Activated naive CD4-positive, alpha-beta T cell treated with anti-CD3 and anti-CD28 coated beads for 36 hours (primary cell): Measurements from ENCODE around the gene RIC8B. TPM values are rescaled to one million over a fixed set of nuclear protein-coding genes. Genes with fewer than 3 reads are reported as not detected.

Experiments used
- CTCF ChIA-PET: fragments of 350-600 bp; sonication (Branson Sonifier 250); formaldehyde crosslinking; loops from one replicate; lab custom pipeline; 2021; ENCODE audit warnings: antibody characterized with exemption; lab: Charles Lee
- DNase-seq: peaks from one replicate; pipeline ENCODE4 v3.0.0-alpha.2; 2020
- H3K27ac Mint-ChIP-seq: one replicate; pipeline ENCODE4 v1.8.0; 2021; ENCODE audit warnings: mild to moderate bottlenecking, mixed read lengths
- H3K27me3 Mint-ChIP-seq: one replicate; pipeline ENCODE4 v1.8.0; 2021; ENCODE audit warnings: low read depth, mixed read lengths
- H3K36me3 Mint-ChIP-seq: one replicate; pipeline ENCODE4 v1.8.0; 2021; ENCODE audit warnings: low read depth, mixed read lengths
- H3K4me1 Mint-ChIP-seq: one replicate; pipeline ENCODE4 v1.8.0; 2021; ENCODE audit warnings: low read depth, mixed read lengths
- H3K4me3 Mint-ChIP-seq: one replicate; pipeline ENCODE4 v1.8.0; 2021; ENCODE audit warnings: mild to moderate bottlenecking, moderate library complexity, mixed read lengths
- H3K9me3 Mint-ChIP-seq: one replicate; pipeline ENCODE4 v1.8.0; 2021; ENCODE audit warnings: mixed read lengths
- intact Hi-C: fragments of 100-400 bp; cut with micrococcal nuclease; formaldehyde crosslinking; loops from one replicate; pipeline ENCODE4 v1.15.1; 2023
- total RNA-seq, 2 experiments: library from RNA; stranded (reverse); gene quantifications; one replicate each; pipeline ENCODE4 v1.2.3, GENCODE V29; 2021

RIC8B gene
- total RNA-seq, 2 experiments from 2014 or later: 7.3 to 8.1 TPM

DNA sequence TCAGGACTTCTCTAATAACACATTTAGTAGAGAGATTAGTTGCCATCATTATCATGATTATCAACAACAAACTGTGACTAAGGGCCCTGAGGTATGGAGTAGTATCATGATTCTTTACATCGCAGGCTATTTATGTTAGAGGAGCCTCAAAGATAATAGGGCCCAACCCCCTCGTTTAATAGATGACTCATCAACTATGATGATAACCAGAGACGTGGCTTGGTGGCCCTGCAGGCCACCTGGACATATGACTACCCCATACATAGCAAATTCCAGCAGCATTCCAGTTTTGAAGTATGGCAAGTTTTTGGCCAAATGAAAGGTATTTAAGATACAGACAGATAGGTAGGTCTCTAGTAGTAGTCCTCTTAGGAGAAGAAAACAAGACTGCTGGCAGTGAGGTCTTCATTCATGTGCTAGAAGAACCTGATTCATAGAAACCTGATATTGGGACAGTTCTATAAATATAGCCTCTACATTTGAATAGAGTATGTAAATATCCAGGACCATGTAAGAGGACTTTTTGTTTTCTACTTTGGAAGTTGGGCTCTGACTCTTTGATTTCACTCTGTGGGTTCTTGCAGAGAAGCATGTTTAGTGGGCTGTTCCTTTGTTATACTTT lies 5.6 kb downstream of the RIC8B start:
- H3K9me3 Mint-ChIP-seq: no peaks in the 10 kb centered on the region
- CTCF ChIA-PET: no interaction called here
- H3K27me3 Mint-ChIP-seq: no peaks in the 10 kb centered on the region
- peaks cover 15% of the 10 kb centered on the region for H3K36me3 Mint-ChIP-seq
- H3K27ac Mint-ChIP-seq: no peak overlapping the region
- H3K4me3 Mint-ChIP-seq: no peak overlapping the region
- intact Hi-C loops: no loop called here
- peaks cover 21% of the 10 kb centered on the region for H3K4me1 Mint-ChIP-seq
- no peak for DNase-seq

DNA sequence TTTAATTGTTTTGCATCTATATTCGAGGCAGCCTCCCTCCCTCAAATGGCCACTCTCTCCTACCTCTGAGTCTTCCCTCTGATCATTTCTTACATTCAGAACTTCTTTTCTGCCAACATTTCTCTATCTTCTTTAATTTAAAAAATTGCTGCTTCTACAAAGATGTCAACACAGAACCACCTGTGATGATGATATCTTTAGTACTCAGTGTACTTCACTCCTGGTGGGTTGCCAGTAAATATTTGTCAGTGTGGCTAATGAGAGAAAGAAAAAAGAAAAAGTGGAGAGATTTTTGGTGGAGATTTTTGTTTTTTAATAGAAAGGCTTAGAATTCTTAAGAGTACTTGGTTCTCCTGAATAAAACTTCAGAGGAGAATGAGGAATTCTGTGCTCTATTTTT lies 8.1 kb downstream of the RIC8B start:
- H3K27ac Mint-ChIP-seq: no peak overlapping the region
- intact Hi-C loops: no loop called here
- CTCF ChIA-PET: no interaction called here
- H3K27me3 Mint-ChIP-seq: no peaks in the 10 kb centered on the region
- no peak for DNase-seq
- H3K4me1 Mint-ChIP-seq: peaks cover 6% of the 10 kb centered on the region
- no peak overlapping the region for H3K4me3 Mint-ChIP-seq
- H3K36me3 Mint-ChIP-seq: peaks cover 20% of the 10 kb centered on the region
- no peaks in the 10 kb centered on the region for H3K9me3 Mint-ChIP-seq

DNA sequence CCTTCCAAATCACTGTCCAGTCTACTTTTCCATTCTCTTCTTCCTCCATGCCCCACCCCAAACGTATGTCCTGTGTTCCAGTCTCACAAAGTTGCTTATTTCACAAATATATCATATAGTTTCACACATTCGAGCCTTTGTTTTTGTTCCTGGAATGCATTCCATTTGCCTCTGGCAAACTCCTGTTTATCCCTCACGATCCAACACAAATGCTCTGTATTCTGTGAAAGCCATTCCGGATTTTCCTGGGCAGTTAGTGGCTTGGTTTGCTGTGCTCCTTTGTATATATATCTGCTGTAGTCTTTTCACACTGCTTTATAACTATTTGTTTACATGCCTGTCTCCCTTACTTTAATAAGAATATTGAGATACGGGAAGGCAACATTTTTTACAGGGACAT lies 9.0 kb downstream of the RIC8B start:
- no peak for DNase-seq
- CTCF ChIA-PET: no interaction called here
- H3K27ac Mint-ChIP-seq: no peak overlapping the region
- peaks cover 2% of the 10 kb centered on the region for H3K4me1 Mint-ChIP-seq
- intact Hi-C loops: no loop called here
- peaks cover 20% of the 10 kb centered on the region for H3K36me3 Mint-ChIP-seq
- no peak overlapping the region for H3K4me3 Mint-ChIP-seq
- no peaks in the 10 kb centered on the region for H3K9me3 Mint-ChIP-seq
- no peaks in the 10 kb centered on the region for H3K27me3 Mint-ChIP-seq

DNA sequence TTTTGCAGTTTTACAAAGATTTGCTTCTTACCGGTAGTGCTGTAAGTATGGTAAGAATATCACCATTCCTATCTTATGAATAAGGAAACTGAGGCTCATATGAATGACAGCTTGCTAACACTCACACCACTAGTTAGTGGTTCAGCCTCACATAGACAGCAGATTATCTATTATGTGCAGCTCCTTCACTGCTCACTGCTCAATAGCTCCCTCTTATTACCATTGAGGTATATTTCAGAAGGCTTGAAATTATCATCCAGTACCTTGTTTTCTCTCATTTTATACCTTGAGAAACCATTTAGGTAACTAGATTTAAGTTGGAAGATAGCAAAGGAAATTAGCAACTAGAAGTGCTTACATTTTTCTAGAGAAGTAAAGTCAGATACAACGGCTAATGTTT lies 15.5 kb downstream of the RIC8B start:
- Mint-ChIP-seq H3K27ac (no peak overlapping the region), H3K4me1 (peaks cover 3% of the 10 kb centered on the region), H3K27me3 (no peaks in the 10 kb centered on the region), H3K9me3 (no peaks in the 10 kb centered on the region), H3K4me3 (no peak overlapping the region), H3K36me3 (peaks cover 33% of the 10 kb centered on the region)
- intact Hi-C loops: no loop called here
- CTCF ChIA-PET: interaction anchor here (0.6 kb wide), 1 partner anchor 55 kb away, joined by 4 read pairs; no protein-coding TSS in a partner anchor
- DNase-seq: no peak

DNA sequence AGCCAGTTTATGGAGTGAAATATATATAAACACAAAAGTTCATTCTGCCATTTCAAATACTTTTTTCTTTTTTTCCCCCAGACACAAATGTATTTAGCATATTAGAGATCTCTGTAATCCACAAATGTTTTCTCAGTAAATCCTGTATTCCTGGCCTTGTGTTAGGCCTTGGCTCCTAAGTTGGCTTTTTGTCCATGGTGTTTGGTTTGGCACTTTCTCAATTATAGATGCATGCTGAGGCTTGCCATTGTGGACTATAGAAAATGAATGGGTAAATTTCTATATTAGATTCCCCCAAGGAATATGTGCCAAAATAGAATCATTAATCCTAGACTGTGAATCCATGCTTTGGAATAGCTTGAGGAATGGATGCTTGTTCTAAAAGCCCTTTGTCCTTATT lies 17.0 kb downstream of the RIC8B start:
- CTCF ChIA-PET: interaction anchor here (0.6 kb wide), 1 partner anchor 654 kb away, joined by 3 read pairs; no protein-coding TSS in a partner anchor
- DNase-seq: no peak
- Mint-ChIP-seq H3K4me3 (no peak overlapping the region), H3K36me3 (peaks cover 27% of the 10 kb centered on the region), H3K9me3 (no peaks in the 10 kb centered on the region), H3K27me3 (no peaks in the 10 kb centered on the region), H3K4me1 (peaks cover 3% of the 10 kb centered on the region), H3K27ac (no peak overlapping the region)
- intact Hi-C loops: no loop called here

DNA sequence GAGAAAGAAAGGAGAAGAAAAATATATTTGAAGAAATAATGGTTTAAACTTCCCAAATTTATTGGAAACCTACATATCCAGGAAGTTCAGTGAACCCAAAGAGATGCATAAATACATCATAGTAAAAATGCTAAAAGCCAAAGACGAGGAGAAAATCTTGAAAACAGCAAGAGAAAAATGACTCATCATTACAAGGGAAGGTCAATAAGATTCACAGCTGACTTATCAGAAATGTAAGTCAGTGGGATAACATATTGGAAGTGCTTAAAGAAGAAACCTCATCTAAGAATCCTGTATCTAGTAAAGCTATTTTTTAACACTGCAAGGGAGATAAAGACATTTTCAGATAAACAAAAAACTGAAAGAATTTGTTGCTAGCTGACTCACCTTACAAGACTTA lies 19.9 kb downstream of the RIC8B start:
- CTCF ChIA-PET: no interaction called here

DNA sequence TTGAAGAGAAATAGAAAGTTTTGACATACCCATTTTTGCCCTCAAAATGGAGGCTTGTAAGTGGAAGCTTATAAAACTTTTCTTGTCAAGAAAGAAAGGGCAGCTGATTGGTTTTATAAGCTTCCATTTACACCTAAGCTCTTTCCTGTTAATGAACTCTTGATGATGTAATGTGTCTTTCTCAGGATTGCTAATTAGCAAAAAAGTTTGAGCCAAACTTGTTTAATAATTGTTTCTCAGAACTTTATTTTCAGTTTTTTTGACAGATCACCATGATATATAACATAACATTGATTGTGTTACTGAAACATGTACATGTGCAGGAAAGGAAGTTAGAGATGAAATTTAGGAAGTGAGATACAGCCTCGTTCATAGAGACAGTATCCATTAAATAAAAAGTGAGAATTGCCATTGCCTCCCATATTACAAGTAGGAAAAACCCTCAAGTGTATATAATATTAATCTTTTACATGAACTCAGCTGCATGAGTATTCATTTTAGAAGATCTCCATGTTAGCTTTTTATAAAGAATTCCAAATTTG lies 26.8 kb downstream of the RIC8B start:
- Mint-ChIP-seq H3K27me3 (no peaks in the 10 kb centered on the region), H3K27ac (no peak overlapping the region), H3K36me3 (peaks cover 12% of the 10 kb centered on the region), H3K4me3 (no peak overlapping the region), H3K4me1 (peaks cover 12% of the 10 kb centered on the region), H3K9me3 (no peaks in the 10 kb centered on the region)
- intact Hi-C loops: no loop called here
- CTCF ChIA-PET: interaction anchor here (0.6 kb wide), 1 partner anchor 92 kb away, joined by 3 read pairs; no protein-coding TSS in a partner anchor
- no peak for DNase-seq

More for the DNA sequence above, 19.9 kb downstream of the RIC8B start:
- DNase-seq: no peak
- H3K9me3 Mint-ChIP-seq: no peaks in the 10 kb centered on the region
- H3K4me3 Mint-ChIP-seq: no peak overlapping the region
- no peaks in the 10 kb centered on the region for H3K27me3 Mint-ChIP-seq
- intact Hi-C loops: no loop called here
- H3K4me1 Mint-ChIP-seq: peaks cover 3% of the 10 kb centered on the region
- H3K27ac Mint-ChIP-seq: no peak overlapping the region
- peaks cover 20% of the 10 kb centered on the region for H3K36me3 Mint-ChIP-seq

DNA sequence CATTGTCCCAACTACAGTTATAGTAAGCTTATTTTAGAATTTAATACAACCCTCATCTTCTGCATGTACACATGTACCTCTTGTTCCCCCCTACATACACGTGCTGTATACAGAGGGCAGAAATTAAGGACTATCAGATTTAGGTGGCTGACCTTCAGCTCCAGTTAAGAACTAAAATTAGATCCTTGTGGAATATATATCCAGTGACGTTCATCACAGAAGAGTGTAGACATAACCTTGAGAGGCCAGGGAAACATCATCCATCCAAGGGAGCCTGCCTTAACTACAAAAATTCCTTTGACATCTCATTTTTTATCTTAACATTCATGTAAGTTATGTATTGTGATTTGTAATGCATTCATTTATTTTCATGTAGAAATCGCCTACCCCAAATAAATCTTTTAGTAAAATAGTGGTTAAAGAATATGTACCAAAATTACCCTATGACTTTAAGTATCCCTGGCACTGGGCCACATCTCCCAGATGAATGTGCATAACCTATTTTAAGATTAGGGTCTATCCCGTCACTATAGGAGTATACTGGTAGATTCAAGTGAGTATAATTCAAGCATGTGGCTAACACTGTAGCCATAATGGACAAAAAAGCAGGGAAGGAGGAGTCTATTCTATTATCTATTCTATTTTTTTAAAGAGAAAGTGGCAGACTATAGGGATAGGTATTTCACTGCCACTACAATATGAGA lies 27.5 kb downstream of the RIC8B start:
- no peaks in the 10 kb centered on the region for H3K27me3 Mint-ChIP-seq
- CTCF ChIA-PET: no interaction called here
- H3K4me3 Mint-ChIP-seq: no peak overlapping the region
- intact Hi-C loops: no loop called here
- no peak overlapping the region for H3K27ac Mint-ChIP-seq
- no peak for DNase-seq
- H3K36me3 Mint-ChIP-seq: peaks cover 16% of the 10 kb centered on the region
- H3K4me1 Mint-ChIP-seq: peaks cover 12% of the 10 kb centered on the region
- H3K9me3 Mint-ChIP-seq: no peaks in the 10 kb centered on the region

DNA sequence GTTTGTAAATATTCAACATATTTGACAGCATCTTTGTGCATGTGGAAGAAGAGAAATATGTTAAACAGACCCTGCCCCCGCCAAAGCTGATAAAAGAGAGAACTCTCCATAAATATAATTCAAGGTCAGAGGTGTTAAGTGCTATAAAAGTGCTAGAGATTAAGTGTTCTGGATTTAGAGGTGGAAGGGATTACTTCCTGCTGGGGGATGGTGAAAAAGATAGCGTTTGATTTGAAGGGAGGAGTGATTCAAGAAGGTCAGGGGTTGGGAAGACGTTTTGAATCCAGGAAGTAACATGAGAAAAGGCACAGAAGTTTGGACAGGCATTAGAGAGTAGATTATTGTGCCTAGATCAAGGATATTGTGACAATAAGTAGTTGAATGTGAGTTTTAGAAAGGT lies 30.2 kb downstream of the RIC8B start:
- CTCF ChIA-PET: no interaction called here
- Mint-ChIP-seq H3K36me3 (peaks cover 16% of the 10 kb centered on the region), H3K27ac (no peak overlapping the region), H3K9me3 (no peaks in the 10 kb centered on the region), H3K4me3 (no peak overlapping the region), H3K4me1 (peaks cover 8% of the 10 kb centered on the region), H3K27me3 (no peaks in the 10 kb centered on the region)
- no peak for DNase-seq
- intact Hi-C loops: no loop called here

DNA sequence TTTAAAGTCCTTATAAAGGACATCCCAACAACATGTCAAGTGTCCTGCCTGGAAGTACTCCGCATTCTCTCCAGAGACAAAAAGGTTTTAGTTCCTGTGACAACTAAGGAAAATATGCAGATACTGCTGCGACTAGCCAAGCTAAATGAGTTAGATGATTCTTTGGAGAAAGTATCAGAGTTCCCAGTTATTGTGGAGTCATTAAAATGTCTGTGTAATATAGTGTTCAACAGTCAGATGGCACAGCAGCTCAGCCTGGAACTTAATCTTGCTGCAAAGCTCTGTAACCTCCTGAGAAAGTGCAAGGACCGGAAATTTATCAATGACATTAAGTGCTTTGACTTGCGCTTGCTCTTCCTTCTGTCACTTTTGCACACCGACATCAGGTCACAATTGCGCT lies 40.2 kb downstream of the RIC8B start:
- no peaks in the 10 kb centered on the region for H3K27me3 Mint-ChIP-seq
- no peak overlapping the region for H3K4me3 Mint-ChIP-seq
- intact Hi-C loops: no loop called here
- H3K9me3 Mint-ChIP-seq: no peaks in the 10 kb centered on the region
- CTCF ChIA-PET: interaction anchor here (1.7 kb wide), 1 partner anchor 15 kb away, joined by 4 read pairs; no protein-coding TSS in a partner anchor
- DNase-seq: no peak
- H3K27ac Mint-ChIP-seq: no peak overlapping the region
- H3K36me3 Mint-ChIP-seq: peaks cover 13% of the 10 kb centered on the region
- no peaks in the 10 kb centered on the region for H3K4me1 Mint-ChIP-seq

DNA sequence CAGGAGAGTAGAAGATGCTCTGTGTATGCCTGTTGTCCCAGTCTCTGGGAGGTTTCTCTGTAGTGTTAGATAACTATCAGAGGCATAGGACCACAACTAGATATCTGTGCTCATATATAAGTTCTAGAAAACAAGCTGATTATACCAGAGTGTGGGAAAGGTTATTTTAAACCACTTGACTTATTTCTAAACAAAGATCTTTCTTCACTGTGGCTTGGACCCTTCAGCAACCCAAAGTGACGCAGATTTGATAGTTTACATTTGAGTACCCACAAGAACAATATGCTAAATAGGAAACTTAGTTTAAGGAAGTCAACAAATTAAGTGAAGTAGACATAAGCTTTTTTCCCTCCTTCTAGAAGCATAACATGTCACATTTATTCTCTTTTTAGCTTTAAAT lies 41.3 kb downstream of the RIC8B start:
- no peak for DNase-seq
- CTCF ChIA-PET: interaction anchor here (0.5 kb wide), 1 partner anchor 91 kb away, joined by 3 read pairs; no protein-coding TSS in a partner anchor
- Mint-ChIP-seq H3K4me3 (no peak overlapping the region), H3K27ac (no peak overlapping the region), H3K9me3 (no peaks in the 10 kb centered on the region), H3K36me3 (peaks cover 13% of the 10 kb centered on the region), H3K27me3 (no peaks in the 10 kb centered on the region), H3K4me1 (no peaks in the 10 kb centered on the region)
- intact Hi-C loops: no loop called here

DNA sequence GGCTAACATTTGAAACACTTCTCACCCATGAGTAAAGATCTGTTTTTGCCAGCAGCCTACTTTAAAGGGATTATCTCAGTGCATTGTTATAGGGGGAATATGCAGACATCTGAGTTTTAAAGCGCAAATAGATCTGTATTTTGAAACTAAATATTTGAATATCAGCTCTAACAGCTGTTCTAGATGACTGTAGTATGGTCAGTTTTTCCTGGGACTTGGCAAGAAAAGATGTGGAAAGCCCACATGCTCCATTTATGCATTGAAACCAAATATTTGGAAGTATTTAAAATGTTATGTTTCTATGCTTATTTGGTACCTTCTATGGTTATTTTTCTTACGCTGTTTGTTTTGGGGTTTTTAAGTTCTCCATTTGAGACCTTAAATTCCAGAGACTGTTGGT lies 41.7 kb downstream of the RIC8B start:
- no peak overlapping the region for H3K4me3 Mint-ChIP-seq
- DNase-seq: no peak
- H3K27me3 Mint-ChIP-seq: no peaks in the 10 kb centered on the region
- peaks cover 2% of the 10 kb centered on the region for H3K4me1 Mint-ChIP-seq
- intact Hi-C loops: no loop called here
- peaks cover 15% of the 10 kb centered on the region for H3K36me3 Mint-ChIP-seq
- CTCF ChIA-PET: no interaction called here
- no peaks in the 10 kb centered on the region for H3K9me3 Mint-ChIP-seq
- H3K27ac Mint-ChIP-seq: no peak overlapping the region

DNA sequence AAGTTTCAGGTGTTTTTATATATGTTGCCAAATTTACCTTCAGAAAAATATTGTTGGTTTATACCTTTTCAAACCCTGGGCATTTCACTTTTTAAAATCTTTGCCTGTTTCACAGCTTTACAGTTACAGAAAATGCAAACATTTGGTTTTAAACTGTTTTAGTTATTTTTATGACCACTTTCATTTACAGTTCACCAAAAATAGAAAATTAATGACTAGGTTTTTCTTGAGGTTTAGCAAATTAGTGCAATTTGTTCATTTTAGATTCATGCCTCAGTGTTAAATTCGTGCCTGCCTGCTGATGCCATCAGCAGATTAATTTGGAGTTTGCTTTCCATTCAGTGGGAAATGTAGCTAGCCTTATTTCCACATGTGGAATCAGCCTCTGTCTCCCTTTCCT lies 45.5 kb downstream of the RIC8B start:
- H3K27ac Mint-ChIP-seq: no peak overlapping the region
- H3K36me3 Mint-ChIP-seq: peaks cover 18% of the 10 kb centered on the region

More for the DNA sequence above, 45.5 kb downstream of the RIC8B start:
- no peak overlapping the region for H3K4me3 Mint-ChIP-seq
- H3K27me3 Mint-ChIP-seq: no peaks in the 10 kb centered on the region
- intact Hi-C loops: no loop called here
- no peak for DNase-seq
- CTCF ChIA-PET: no interaction called here
- no peaks in the 10 kb centered on the region for H3K9me3 Mint-ChIP-seq
- peaks cover 12% of the 10 kb centered on the region for H3K4me1 Mint-ChIP-seq
